Astrocyte (in vitro differentiated cells and primary cell): ENCODE measurements around the gene OLA1.

Source experiments
- EZH2 ChIP-seq: IDR thresholded peaks from 2 replicates; pipeline ENCODE4 v1.6.1; 2012; ENCODE audit warnings: mild to moderate bottlenecking, low read length, inconsistent platforms; ENCODE audit not compliant: insufficient read depth
- TF ChIP-seq, protein P1 (sequence below): IDR thresholded peaks from 2 replicates; pipeline ENCODE4 v1.5.1; 2011; ENCODE audit warnings: low read depth, mild to moderate bottlenecking, inconsistent platforms, low read length, moderate library complexity; ENCODE audit not compliant: insufficient read depth

DNA sequence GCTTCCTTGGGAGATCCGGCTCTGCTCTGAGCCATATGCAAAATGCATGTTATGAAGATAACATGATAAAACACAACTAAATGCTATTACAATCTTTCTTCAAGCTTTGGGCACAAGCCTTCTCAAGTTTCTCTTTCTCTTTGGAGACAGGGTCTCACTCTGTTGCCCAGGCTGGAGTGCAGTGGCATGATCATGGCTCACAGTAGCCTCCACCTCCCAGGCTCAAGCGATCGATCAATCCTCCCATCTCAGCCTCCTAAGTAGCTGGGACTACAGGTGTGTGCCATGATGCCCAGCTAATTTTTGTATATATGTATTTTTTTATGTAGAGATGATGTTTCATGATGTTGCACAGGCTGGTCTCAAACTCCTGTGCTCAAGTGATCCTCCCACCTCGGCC is 175.5 kb downstream of the OLA1 start:
- TF ChIP-seq, protein P1, sequence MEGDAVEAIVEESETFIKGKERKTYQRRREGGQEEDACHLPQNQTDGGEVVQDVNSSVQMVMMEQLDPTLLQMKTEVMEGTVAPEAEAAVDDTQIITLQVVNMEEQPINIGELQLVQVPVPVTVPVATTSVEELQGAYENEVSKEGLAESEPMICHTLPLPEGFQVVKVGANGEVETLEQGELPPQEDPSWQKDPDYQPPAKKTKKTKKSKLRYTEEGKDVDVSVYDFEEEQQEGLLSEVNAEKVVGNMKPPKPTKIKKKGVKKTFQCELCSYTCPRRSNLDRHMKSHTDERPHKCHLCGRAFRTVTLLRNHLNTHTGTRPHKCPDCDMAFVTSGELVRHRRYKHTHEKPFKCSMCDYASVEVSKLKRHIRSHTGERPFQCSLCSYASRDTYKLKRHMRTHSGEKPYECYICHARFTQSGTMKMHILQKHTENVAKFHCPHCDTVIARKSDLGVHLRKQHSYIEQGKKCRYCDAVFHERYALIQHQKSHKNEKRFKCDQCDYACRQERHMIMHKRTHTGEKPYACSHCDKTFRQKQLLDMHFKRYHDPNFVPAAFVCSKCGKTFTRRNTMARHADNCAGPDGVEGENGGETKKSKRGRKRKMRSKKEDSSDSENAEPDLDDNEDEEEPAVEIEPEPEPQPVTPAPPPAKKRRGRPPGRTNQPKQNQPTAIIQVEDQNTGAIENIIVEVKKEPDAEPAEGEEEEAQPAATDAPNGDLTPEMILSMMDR, result no peak
- TF ChIP-seq EZH2, result no peak
